Cardiac fibroblast (primary cell): ENCODE results near the gene CRYGN.

Source experiments
- DNase-seq, 2 donors: peaks; one replicate each; pipeline versions ENCODE4 v3.0.0 to v3.0.0-alpha.2; 2010; ENCODE audit warnings: low read depth in 2 of 2
- H3K4me3 ChIP-seq, 2 donors: replicated peaks in 1 of 2; 1 replicate in 1 of 2; 2 replicates in 1 of 2; pipeline ENCODE4 v1.5.1; 2011; ENCODE audit warnings: low read depth in 2 of 2, low read length in 2 of 2, mild to moderate bottlenecking in 2 of 2, moderate library complexity in 1 of 2
- TF ChIP-seq, protein P1 (sequence below): IDR thresholded peaks from one replicate; pipeline ENCODE4 v1.5.1; 2011; ENCODE audit warnings: low read depth, mild to moderate bottlenecking, low read length, inconsistent platforms

CRYGN gene

DNA sequence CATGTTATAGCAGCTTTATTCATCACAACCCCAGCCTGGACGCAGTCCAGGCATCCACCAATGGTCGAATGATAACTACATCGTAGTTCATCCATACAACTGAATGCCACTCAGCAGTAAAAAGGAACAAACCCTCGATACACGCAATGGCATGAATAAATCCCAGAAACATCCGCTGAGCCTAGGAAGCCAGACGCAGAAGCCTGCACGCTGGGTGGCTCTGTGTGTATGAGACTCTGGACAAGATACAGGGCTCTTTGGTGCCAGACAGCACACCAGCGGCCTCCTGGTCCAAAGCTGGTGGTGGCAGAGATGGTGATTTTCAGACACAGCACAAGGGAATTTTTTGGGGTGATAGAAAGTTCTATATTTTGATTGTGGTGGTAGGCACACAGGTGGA is 10.0 kb upstream of the CRYGN start:
- no peak for DNase-seq
- no peak overlapping the region for H3K4me3 ChIP-seq
- TF ChIP-seq, protein P1, sequence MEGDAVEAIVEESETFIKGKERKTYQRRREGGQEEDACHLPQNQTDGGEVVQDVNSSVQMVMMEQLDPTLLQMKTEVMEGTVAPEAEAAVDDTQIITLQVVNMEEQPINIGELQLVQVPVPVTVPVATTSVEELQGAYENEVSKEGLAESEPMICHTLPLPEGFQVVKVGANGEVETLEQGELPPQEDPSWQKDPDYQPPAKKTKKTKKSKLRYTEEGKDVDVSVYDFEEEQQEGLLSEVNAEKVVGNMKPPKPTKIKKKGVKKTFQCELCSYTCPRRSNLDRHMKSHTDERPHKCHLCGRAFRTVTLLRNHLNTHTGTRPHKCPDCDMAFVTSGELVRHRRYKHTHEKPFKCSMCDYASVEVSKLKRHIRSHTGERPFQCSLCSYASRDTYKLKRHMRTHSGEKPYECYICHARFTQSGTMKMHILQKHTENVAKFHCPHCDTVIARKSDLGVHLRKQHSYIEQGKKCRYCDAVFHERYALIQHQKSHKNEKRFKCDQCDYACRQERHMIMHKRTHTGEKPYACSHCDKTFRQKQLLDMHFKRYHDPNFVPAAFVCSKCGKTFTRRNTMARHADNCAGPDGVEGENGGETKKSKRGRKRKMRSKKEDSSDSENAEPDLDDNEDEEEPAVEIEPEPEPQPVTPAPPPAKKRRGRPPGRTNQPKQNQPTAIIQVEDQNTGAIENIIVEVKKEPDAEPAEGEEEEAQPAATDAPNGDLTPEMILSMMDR, result no peak

DNA sequence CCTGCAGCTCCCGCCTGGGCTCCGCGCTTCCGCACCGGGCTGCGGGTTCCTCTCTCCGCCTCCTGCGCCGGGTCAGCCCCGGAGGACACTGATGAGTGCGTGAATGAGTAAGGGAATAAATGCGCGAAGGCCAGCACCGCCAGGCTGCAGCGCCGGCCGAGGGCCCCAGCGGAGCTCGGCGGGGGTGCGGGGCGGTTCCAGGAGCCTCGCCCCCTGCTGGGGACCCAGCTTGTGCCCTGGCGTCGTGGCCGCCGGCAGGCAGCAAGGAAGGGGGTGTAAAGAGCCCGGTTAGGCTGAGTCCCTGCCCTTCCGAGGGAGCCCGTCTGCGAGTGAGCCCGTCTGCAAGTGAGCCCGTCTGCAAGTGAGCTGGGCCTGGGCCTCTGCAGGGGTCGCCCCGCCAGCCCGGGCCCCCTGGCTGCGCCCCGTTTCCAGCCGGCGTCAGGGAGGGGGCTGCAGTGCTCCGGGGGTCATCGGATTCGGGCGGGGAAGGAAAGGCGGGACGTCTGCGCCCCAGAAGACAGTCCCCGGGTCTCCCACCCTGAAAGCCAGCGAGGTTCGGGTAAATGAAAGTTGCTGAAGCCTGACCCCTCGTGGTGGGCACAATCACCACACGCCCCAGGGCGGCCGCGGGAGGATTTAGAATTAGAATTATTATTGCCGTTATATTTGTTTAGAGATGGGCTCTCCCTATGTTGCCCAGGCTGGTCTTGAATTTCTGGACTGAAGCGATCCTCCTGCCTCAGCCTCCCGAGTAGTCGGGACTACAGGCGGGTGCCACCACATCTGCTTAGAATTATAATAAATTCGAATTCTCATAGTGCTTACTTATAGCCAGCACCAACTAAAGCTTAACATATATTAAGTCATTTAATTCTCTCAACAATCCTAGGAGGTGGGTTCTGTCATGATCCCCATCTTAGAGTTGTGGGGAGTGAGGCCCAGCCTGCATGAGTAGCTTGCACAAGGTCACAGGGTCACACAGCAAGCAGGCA is 8.6 kb upstream of the CRYGN start:
- DNase-seq, result peak; percentile 69 to 71
- peak overlapping the region; percentile 13 to 50 for H3K4me3 ChIP-seq
- TF ChIP-seq, protein P1, result peak; percentile 82

DNA sequence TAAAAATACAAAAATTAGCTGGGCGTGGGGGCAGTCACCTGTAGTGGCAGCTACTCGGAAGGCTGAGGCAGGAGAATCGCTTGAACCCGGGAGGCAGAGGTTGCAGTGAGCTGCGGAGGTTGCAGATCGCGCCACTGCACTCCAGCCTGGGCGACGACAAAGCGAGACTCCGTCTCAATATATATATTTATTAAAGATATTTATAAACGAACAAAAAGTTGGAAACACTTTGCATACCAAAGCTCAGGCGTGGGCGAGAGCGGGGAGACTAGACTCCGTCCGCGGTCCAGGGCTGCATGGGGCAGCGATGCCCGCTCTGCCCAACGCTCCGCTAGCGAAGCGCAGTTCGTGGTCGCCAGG is 7.9 kb upstream of the CRYGN start:
- H3K4me3 ChIP-seq, result peak overlapping the region in 1 of 2 donors; percentile 50

DNA sequence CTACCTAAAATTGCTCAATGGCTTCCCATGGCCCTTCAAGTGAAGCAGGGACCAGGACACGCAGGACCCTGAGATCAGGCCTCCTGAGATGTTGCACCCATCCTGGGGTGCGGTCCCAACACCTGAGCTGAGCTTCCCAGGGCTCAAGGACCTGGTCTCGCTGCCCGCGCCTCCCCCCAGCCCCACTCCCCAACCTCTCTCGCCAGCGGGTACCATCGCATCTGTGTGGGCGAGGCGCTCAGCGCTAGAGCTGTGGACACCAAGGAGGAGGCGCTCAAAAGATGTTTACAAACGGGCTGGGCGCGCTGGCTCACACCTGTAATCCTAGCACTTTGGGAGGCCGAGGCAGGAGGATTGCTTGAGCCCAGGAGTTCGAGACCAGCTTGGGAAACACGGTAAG is 7.4 kb upstream of the CRYGN start:
- no peak for DNase-seq
- TF ChIP-seq, protein P1, result no peak
- no peak overlapping the region for H3K4me3 ChIP-seq

More for the DNA sequence above, 7.9 kb upstream of the CRYGN start:
- TF ChIP-seq, protein P1, result no peak
- no peak for DNase-seq

DNA sequence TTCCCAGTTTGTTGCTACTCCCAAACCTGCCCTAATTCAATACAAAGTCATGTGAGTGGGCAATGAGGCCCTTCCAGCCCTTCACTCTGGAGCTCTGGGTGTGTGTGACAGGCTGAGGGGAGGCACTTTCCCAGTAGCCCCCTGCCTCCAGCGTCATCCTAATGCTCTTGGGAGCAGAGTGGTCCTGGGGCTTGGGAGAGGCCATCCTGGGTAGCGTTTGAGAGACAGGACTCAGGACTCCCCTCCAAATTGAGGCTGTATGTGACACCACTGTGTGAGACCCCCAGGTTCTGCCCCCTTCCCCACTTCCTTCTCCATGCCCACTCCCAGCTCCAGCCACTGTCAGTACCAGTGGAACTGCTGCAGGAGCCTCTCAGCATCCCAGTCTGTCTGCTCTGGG is 6.5 kb upstream of the CRYGN start:
- no peak for DNase-seq
- TF ChIP-seq, protein P1, result no peak
- no peak overlapping the region for H3K4me3 ChIP-seq

DNA sequence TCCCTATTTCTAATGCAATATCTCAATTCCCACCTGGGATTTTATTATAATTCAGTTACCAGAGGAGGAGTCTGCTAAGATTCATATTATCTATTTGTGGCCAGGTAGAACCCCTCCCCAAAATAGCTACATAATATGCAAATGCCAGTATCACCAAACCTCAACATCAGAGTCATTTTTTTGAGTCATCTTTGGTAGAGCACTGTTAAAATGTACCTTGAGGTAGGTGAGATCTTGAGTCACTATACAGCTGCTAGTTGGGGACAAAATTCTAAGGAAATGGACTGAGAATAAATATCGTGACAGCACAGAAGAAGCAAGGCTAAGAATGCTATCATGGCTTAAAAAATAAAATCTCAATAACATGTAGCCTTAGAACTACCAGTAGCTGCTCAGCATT is 4.7 kb upstream of the CRYGN start:
- no peak overlapping the region for H3K4me3 ChIP-seq
- DNase-seq, result no peak
- TF ChIP-seq, protein P1, result no peak
